B cell (primary cell): ENCODE measurements around the gene GPX6.

ENCODE experiments used
- EZH2 ChIP-seq: IDR thresholded peaks from 2 replicates; pipeline ENCODE4 v1.6.1; 2012; ENCODE audit warnings: borderline replicate concordance, low read depth, mild to moderate bottlenecking, moderate library complexity, low read length; ENCODE audit not compliant: insufficient read depth, poor library complexity, severe bottlenecking
- TF ChIP-seq, protein P1 (sequence below): fragments of 200-600 bp; IDR thresholded peaks from one replicate; pipeline ENCODE4 v1.8.0; 2022; ENCODE audit warnings: antibody characterized with exemption, mild to moderate bottlenecking

DNA sequence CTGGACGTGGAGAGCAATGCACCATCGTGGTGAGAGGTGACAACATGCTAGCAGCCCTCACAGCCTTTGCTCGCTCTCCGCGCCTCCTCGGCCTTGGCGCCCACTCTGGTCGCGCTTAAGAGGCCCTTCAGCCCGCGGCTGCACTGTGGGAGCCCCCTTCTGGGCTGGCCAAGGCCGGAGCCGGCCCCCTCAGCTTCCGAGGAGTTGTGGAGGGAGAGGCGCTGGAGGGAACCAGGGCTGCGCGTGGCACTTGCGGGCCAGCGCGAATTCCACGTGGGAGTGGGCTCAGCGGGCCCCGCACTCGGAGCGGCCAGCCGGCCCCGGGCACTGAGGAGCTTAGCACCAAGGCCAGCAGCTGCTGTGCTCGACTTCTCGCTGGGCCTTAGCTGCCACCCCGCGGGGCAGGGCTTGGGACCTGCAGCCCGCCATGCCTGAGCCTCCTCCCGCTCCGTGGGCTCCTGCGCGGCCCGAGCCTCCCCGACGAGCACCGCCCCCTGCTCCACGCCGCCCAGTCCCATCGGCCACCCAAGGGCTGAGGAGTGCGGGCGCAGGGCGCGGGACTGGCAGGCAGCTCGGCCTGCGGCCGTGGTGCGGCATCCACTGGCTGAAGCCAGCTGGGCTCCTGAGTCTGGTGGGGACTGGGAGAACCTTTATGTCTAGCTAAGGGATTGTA lies 3.8 kb downstream of the GPX6 start:
- TF ChIP-seq, protein P1, sequence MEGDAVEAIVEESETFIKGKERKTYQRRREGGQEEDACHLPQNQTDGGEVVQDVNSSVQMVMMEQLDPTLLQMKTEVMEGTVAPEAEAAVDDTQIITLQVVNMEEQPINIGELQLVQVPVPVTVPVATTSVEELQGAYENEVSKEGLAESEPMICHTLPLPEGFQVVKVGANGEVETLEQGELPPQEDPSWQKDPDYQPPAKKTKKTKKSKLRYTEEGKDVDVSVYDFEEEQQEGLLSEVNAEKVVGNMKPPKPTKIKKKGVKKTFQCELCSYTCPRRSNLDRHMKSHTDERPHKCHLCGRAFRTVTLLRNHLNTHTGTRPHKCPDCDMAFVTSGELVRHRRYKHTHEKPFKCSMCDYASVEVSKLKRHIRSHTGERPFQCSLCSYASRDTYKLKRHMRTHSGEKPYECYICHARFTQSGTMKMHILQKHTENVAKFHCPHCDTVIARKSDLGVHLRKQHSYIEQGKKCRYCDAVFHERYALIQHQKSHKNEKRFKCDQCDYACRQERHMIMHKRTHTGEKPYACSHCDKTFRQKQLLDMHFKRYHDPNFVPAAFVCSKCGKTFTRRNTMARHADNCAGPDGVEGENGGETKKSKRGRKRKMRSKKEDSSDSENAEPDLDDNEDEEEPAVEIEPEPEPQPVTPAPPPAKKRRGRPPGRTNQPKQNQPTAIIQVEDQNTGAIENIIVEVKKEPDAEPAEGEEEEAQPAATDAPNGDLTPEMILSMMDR = no peak
- no peak for TF ChIP-seq EZH2
